ENCODE data around the gene LPP. TPM values are rescaled to one million over a fixed set of nuclear protein-coding genes. Genes with fewer than 3 reads are reported as not detected.

Gene LPP
- total and polyA plus RNA-seq, 4 donors, result 11.1 to 219 (median 66.5) TPM

GRCh38 chr3:188303286-188303799, 149.4 kb downstream of the LPP start:
- peaks cover 0 to 5% (median 2%) of the 10 kb centered on the region in 4 donors for H3K36me3 ChIP-seq (ENCODE audit: control insufficient read depth in 4 of 4, insufficient read depth in 4 of 4, low read length in 4 of 4)
- ATAC-seq (ENCODE audit: insufficient read depth, low FRiP score), result no peak
- DNase-seq, result no peak
- no peak overlapping the region for H3K9ac ChIP-seq (ENCODE audit: insufficient read depth in 1 of 2, low read length in 2 of 2)
- H3K9me3 ChIP-seq (ENCODE audit: control insufficient read depth in 4 of 4, insufficient read depth in 3 of 4, low read length in 3 of 4), result no peaks in the 10 kb centered on the region
- H3K27ac ChIP-seq (ENCODE audit: low read depth in 1 of 2, low read length in 1 of 2), result no peak overlapping the region
- 97% methylated on average over 2 of the region's 2 CpGs for WGBS, 2 donors
- no peaks in the 10 kb centered on the region for H3K27me3 ChIP-seq (ENCODE audit: control insufficient read depth in 3 of 3, insufficient read depth in 3 of 3, low read length in 2 of 3)
- peaks cover 0 to 25% (median 3%) of the 10 kb centered on the region in 5 donors for H3K4me1 ChIP-seq (ENCODE audit: control insufficient read depth in 5 of 5, insufficient read depth in 5 of 5, low read length in 5 of 5)
- H3K4me3 ChIP-seq, result no peak overlapping the region
- no peak for TF ChIP-seq CTCF (IDR thresholded peaks at IDR 0.05; ENCODE audit: control extremely low read depth, extremely low read depth)

- ATAC-seq (ENCODE audit: insufficient read depth, low FRiP score) (no peak), DNase-seq (no peak)
- no peak for TF ChIP-seq CTCF (IDR thresholded peaks at IDR 0.05; ENCODE audit: control extremely low read depth, extremely low read depth)
- no peak overlapping the region for H3K9ac ChIP-seq (ENCODE audit: insufficient read depth in 1 of 2, low read length in 2 of 2)
- peaks cover 0 to 21% (median 3%) of the 10 kb centered on the region in 5 donors for H3K4me1 ChIP-seq (ENCODE audit: control insufficient read depth in 5 of 5, insufficient read depth in 5 of 5, low read length in 5 of 5)
- no peaks in the 10 kb centered on the region for H3K27me3 ChIP-seq (ENCODE audit: control insufficient read depth in 3 of 3, insufficient read depth in 3 of 3, low read length in 2 of 3)
- WGBS, 2 donors, result 88 to 95% methylated on average over 3 of the region's 3 CpGs
- no peaks in the 10 kb centered on the region for H3K9me3 ChIP-seq (ENCODE audit: control insufficient read depth in 4 of 4, insufficient read depth in 3 of 4, low read length in 3 of 4)
- no peak overlapping the region for H3K4me3 ChIP-seq
- no peak overlapping the region for H3K27ac ChIP-seq (ENCODE audit: low read depth in 1 of 2, low read length in 1 of 2)
- peaks cover 0 to 5% (median 2%) of the 10 kb centered on the region in 4 donors for H3K36me3 ChIP-seq (ENCODE audit: control insufficient read depth in 4 of 4, insufficient read depth in 4 of 4, low read length in 4 of 4)
These were observed 149.9 kb downstream of the LPP start for GRCh38 chr3:188303823-188304222.

GRCh38 chr3:188304501-188304900, 150.5 kb downstream of the LPP start:
- Histone ChIP-seq H3K9ac (ENCODE audit: insufficient read depth in 1 of 2, low read length in 2 of 2) (no peak overlapping the region), H3K4me3 (no peak overlapping the region), H3K36me3 (ENCODE audit: control insufficient read depth in 4 of 4, insufficient read depth in 4 of 4, low read length in 4 of 4) (peaks cover 0 to 5% (median 2%) of the 10 kb centered on the region in 4 donors), H3K9me3 (ENCODE audit: control insufficient read depth in 4 of 4, insufficient read depth in 3 of 4, low read length in 3 of 4) (no peaks in the 10 kb centered on the region), H3K27me3 (ENCODE audit: control insufficient read depth in 3 of 3, insufficient read depth in 3 of 3, low read length in 2 of 3) (no peaks in the 10 kb centered on the region), H3K4me1 (ENCODE audit: control insufficient read depth in 5 of 5, insufficient read depth in 5 of 5, low read length in 5 of 5) (peaks cover 0 to 17% (median 3%) of the 10 kb centered on the region in 5 donors), H3K27ac (ENCODE audit: low read depth in 1 of 2, low read length in 1 of 2) (no peak overlapping the region)
- DNase-seq (peak in 2 of 3 donors; percentile 29 to 54), ATAC-seq (ENCODE audit: insufficient read depth, low FRiP score) (no peak)
- 40 to 78% methylated on average over 1 of the region's 1 CpG for WGBS, 2 donors
- no peak for TF ChIP-seq CTCF (IDR thresholded peaks at IDR 0.05; ENCODE audit: control extremely low read depth, extremely low read depth)

GRCh38 chr3:188305220-188305619, 151.3 kb downstream of the LPP start:
- no peak for TF ChIP-seq CTCF (IDR thresholded peaks at IDR 0.05; ENCODE audit: control extremely low read depth, extremely low read depth)
- DNase-seq (no peak), ATAC-seq (ENCODE audit: insufficient read depth, low FRiP score) (no peak)
- WGBS, 2 donors, result 93 to 95% methylated on average over 2 of the region's 2 CpGs
- Histone ChIP-seq H3K27ac (ENCODE audit: low read depth in 1 of 2, low read length in 1 of 2) (no peak overlapping the region), H3K9me3 (ENCODE audit: control insufficient read depth in 4 of 4, insufficient read depth in 3 of 4, low read length in 3 of 4) (no peaks in the 10 kb centered on the region), H3K4me3 (no peak overlapping the region), H3K9ac (ENCODE audit: insufficient read depth in 1 of 2, low read length in 2 of 2) (no peak overlapping the region), H3K27me3 (ENCODE audit: control insufficient read depth in 3 of 3, insufficient read depth in 3 of 3, low read length in 2 of 3) (no peaks in the 10 kb centered on the region), H3K36me3 (ENCODE audit: control insufficient read depth in 4 of 4, insufficient read depth in 4 of 4, low read length in 4 of 4) (peaks cover 0 to 5% (median 2%) of the 10 kb centered on the region in 4 donors), H3K4me1 (ENCODE audit: control insufficient read depth in 5 of 5, insufficient read depth in 5 of 5, low read length in 5 of 5) (peaks cover 0 to 17% (median 3%) of the 10 kb centered on the region in 5 donors)
